GM10266 (cell line): Measurements from ENCODE around the gene C22orf23.

Source experiments
- DNase-seq: peaks from one replicate; pipeline ENCODE4 v3.0.0; 2012; ENCODE audit errors: extremely low spot score
- CTCF ChIP-seq: IDR thresholded peaks from 2 replicates; pipeline ENCODE4 v1.5.1; 2012; ENCODE audit warnings: mild to moderate bottlenecking, low read depth; ENCODE audit not compliant: control insufficient read depth, insufficient read depth; ENCODE audit errors: missing control alignments

The C22orf23 gene

GRCh38 chr22:37985751-37986281 lies 32.4 kb upstream of the C22orf23 start:
- no peak for DNase-seq
- no peak for TF ChIP-seq CTCF

DNA sequence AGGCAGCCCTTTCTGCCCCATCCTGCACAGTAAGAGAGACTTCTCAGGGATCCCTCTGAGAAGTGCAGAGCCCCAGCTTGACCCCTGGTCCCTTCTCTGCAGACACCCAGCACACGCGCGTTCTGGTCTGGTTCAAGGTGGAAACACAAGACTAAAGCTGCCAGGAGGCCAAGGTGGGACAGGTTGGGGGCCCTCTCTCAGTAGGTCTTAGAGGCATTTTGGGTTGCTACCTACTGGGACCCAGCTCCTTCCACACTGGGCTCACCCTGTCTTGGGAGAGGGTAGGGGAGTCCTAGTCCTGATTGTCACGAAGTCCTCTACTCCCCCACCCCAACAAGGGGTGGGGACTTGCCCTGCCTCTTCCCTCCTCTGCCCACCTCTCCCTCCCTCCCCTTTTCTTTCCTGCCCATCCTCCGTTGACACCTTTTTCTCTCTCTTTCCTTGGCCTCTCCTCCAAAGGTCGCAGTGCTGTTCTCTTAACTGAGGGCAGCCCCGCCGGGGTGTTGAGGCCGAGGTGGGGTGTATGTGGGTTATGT lies 31.7 kb upstream of the C22orf23 start:
- no peak for DNase-seq
- no peak for TF ChIP-seq CTCF

DNA sequence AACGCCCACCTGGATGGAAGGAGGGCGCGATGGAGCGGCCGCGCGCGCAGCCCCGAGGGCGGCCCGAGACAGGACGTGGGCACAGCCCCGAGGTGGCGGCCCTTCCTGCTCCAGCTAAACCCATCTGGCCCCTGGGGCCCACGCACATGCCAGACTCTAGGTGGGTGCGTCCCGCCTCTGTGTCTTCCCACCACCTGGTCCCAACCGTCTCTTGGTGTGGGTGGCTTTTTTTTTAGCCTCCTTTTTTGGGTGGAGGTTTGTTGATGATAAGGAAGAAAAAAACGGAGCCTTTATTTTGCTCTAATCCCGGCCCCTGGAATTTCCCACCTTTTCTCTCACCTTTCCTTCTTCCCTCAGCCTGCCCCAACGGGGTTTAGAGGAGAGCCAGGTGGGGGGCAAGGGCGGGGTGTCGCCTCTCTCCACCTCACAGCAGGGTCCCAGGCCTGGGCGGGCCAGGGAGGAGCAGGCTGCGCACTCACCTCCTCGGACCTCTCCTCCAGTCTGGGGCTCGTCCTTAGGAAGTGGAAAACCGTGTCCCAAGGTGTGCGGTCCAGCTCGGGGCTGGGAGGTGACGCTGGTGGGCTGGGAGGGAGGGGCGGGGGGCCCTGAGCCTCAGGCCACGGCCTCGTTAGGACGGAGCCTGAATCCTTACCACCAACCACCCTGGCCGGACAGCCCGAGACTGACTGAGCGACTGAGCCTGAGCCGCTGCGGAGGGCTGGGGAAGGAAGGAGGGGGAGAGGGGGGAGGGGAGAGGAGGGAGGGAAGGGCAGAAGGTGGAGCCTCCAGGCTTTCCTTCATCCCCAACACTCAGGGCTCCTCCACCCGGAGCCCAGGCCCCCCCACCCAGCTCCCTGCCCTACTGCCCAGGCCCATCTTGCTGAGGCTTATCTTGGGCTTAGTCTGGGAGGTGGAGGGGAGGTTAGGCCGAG lies 30.7 kb upstream of the C22orf23 start, which contains the start of gene SOX10:
TSS of gene SOX10 (minus strand) at position 696 of the 932 bp plus-strand sequence. CDS start 771 bp downstream, outside the sequence.
- no peak for TF ChIP-seq CTCF
- no peak for DNase-seq

DNA sequence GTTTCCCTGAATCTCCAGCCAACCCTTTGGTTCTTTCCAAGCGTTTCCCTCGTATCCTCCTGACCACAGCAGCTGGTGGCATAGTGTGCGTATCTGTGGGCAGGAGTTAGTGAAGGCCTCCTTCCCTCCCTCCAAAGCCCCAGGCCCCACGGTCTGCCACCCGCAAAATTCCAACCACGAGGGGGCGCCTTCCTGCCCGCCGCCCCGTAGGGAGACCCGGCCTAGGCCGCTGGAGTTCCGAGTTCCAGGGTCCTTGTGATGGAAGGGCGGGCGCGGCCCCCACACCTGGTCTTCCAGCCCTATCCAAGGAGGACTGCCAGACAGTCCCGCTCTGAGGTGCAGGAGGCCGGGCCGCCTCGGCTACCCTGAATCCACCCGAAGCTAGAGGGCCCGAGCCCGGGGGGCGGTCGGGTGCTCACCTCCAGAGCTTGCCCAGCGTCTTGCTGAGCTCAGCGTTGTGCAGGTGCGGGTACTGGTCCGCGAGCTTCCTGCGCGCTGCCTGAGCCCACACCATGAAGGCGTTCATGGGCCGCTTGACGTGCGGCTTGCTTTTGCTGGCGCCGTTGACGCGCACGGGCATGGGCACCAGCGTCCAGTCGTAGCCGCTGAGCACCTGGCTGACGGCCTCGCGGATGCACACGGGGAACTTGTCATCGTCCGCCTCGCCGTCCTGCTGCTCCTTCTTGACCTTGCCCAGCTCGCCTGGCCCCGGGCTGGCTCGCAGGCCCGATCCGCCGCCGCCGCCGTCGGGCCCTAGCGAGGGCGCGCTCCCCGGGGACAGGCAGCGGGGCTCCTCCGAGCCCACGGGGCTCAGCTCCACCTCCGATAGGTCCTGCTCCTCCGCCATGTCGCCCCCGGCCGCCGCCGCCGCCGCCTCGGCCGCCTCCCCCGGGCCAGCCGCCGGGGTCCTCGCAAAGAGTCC lies 29.8 kb upstream of the C22orf23 start:
- no peak for DNase-seq
- no peak for TF ChIP-seq CTCF

- DNase-seq: no peak
- no peak for TF ChIP-seq CTCF
These were observed 28.9 kb upstream of the C22orf23 start for GRCh38 chr22:37982151-37982785.

DNA sequence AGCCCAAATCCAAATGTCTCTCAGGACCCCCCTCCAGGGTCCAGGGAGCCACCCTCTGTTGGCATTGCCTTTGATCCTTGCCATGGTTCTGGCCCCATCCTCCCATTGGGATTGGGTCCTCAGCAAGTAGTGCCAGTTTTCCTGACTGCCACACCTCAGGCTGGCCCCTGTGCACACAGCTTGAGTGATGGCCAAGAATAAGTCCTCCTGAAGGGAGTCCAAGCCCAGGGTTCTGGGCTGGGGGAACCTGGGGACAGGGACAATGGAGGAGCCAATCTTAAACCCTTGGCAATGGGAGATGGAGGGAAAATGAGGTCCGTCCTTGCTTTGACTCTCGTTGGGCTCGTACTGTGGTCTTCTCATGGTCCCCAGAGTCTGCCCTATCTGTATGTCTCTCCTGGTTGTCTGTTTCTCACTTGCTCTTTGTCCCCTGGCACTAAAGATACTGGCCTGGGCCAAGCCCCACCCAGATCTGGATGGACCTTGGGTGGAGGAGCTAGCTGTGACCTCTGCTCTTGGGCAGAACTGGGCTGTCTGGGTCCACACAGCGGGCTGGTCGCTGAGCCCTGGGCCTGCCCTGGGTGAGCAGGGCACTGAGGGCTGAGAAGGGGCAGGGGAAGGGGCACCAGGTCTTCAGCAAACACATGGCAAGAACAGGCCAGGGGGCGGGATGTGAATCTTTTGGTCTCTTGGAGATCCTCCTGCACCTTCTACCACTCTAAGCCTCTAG lies 28.0 kb upstream of the C22orf23 start:
- TF ChIP-seq CTCF: no peak
- DNase-seq: no peak
